ENCODE measurements around the gene NAT14. TPM values are rescaled to one million over a fixed set of nuclear protein-coding genes. Genes with fewer than 3 reads are reported as not detected.
A peak's percentile ranks its signal among the peaks of the same experiment; 100 is the strongest.

NAT14 gene
- polyA plus RNA-seq, 1 donor from 2014 or later, result 129 TPM

DNA sequence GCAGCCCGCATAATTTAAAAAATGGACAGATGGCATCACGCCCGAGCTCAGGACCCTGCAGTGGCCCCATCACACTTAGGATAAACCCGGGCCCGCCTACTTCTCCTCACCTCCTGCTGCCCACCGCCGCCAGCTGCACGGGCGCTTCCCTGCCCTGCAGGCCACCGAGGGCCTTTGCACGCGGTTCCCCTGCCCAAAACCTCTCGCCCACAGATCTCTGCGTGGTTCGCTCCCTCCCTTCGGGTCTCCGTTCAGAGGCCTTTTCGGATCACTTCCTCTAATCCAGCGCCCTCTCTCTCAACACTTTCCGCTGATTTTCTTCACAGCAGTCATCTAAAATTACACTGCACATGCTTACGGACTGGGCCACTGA, 43.7 kb upstream of the NAT14 start:
- Histone ChIP-seq H4K20me1 (ENCODE audit: insufficient read depth) (peaks cover 6% of the 10 kb centered on the region), H3K4me3 (ENCODE audit: low read length) (peak overlapping the region; percentile 12), H2AFZ (ENCODE audit: low read depth, low read length) (no peak overlapping the region), H3F3A (ENCODE audit: insufficient read depth, low read length, poor library complexity, severe bottlenecking) (no peaks in the 10 kb centered on the region), H3K9ac (ENCODE audit: low read length) (no peak overlapping the region), H3K9me2 (ENCODE audit: insufficient read depth, low read length) (no peaks in the 10 kb centered on the region), H3K4me2 (ENCODE audit: low read length) (no peak overlapping the region), H3K9me3 (ENCODE audit: low read length) (no peaks in the 10 kb centered on the region), H3K36me3 (ENCODE audit: insufficient read depth, low read length) (no peaks in the 10 kb centered on the region), H3K79me2 (replicated peaks; ENCODE audit: insufficient read depth, low read length) (no peaks in the 10 kb centered on the region), H3K27me3 (ENCODE audit: insufficient read depth, low read depth, low read length) (peaks cover 68% of the 10 kb centered on the region), H3K27ac (ENCODE audit: low read length) (no peak overlapping the region)
- TF ChIP-seq SMC3 (conservative IDR thresholded peaks at IDR 0.05; ENCODE audit: poor library complexity) (no peak), RAD21 (conservative IDR thresholded peaks at IDR 0.05) (no peak), EP300 (conservative IDR thresholded peaks at IDR 0.05; ENCODE audit: poor library complexity, severe bottlenecking) (no peak)
- TF ChIP-seq, protein P1, sequence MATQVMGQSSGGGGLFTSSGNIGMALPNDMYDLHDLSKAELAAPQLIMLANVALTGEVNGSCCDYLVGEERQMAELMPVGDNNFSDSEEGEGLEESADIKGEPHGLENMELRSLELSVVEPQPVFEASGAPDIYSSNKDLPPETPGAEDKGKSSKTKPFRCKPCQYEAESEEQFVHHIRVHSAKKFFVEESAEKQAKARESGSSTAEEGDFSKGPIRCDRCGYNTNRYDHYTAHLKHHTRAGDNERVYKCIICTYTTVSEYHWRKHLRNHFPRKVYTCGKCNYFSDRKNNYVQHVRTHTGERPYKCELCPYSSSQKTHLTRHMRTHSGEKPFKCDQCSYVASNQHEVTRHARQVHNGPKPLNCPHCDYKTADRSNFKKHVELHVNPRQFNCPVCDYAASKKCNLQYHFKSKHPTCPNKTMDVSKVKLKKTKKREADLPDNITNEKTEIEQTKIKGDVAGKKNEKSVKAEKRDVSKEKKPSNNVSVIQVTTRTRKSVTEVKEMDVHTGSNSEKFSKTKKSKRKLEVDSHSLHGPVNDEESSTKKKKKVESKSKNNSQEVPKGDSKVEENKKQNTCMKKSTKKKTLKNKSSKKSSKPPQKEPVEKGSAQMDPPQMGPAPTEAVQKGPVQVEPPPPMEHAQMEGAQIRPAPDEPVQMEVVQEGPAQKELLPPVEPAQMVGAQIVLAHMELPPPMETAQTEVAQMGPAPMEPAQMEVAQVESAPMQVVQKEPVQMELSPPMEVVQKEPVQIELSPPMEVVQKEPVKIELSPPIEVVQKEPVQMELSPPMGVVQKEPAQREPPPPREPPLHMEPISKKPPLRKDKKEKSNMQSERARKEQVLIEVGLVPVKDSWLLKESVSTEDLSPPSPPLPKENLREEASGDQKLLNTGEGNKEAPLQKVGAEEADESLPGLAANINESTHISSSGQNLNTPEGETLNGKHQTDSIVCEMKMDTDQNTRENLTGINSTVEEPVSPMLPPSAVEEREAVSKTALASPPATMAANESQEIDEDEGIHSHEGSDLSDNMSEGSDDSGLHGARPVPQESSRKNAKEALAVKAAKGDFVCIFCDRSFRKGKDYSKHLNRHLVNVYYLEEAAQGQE (IDR thresholded peaks at IDR 0.05; ENCODE audit: borderline replicate concordance), result no peak

DNA sequence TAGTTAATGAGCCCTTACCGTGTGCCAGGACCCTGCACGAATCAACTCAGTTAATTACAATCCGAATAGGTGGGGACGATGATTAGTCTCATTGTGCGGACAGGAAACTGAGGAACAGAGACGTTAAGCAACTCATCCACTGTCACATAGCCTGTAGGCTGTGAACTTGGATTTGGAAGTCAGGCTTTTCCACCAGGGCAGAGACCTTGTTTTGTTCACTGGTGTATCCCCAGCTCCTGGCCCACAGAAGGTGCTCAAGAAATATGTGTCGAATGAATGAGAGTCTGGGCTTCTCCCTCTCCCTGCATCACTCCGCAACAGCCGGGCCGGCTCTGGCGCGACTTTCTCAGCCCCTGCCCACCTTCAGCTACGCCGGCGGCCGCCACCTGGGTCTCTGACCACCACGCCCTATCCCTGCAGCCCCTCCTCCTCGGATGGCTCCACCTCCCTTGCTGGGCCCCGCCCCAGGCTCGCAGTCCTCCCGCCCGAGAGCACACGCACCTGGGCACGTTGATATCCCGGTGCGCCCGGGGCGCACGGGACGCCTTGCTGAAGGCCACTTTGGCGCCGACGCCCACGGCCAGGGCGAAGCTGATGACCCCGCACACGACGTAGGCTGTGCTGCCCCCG, 43.2 kb upstream of the NAT14 start:
- peaks cover 68% of the 10 kb centered on the region for H3K27me3 ChIP-seq (ENCODE audit: insufficient read depth, low read depth, low read length)
- no peaks in the 10 kb centered on the region for H3K9me2 ChIP-seq (ENCODE audit: insufficient read depth, low read length)
- no peaks in the 10 kb centered on the region for H3K36me3 ChIP-seq (ENCODE audit: insufficient read depth, low read length)
- H3K27ac ChIP-seq (ENCODE audit: low read length), result no peak overlapping the region
- peak overlapping the region; percentile 45 for H3K4me3 ChIP-seq (ENCODE audit: low read length)
- H3K9ac ChIP-seq (ENCODE audit: low read length), result no peak overlapping the region
- no peaks in the 10 kb centered on the region for H3K9me3 ChIP-seq (ENCODE audit: low read length)
- H4K20me1 ChIP-seq (ENCODE audit: insufficient read depth), result peaks cover 6% of the 10 kb centered on the region
- no peak overlapping the region for H3K4me2 ChIP-seq (ENCODE audit: low read length)
- TF ChIP-seq SMC3 (conservative IDR thresholded peaks at IDR 0.05; ENCODE audit: poor library complexity), result no peak
- TF ChIP-seq EZH2 (IDR thresholded peaks at IDR 0.05; ENCODE audit: borderline replicate concordance, insufficient read depth, low read length, poor library complexity, severe bottlenecking), result no peak
- no peak for TF ChIP-seq POLR2AphosphoS5 (IDR thresholded peaks at IDR 0.05)
- no peak overlapping the region for H2AFZ ChIP-seq (ENCODE audit: low read depth, low read length)
- no peaks in the 10 kb centered on the region for H3K79me2 ChIP-seq (replicated peaks; ENCODE audit: insufficient read depth, low read length)
- H3F3A ChIP-seq (ENCODE audit: insufficient read depth, low read length, poor library complexity, severe bottlenecking), result no peaks in the 10 kb centered on the region

DNA sequence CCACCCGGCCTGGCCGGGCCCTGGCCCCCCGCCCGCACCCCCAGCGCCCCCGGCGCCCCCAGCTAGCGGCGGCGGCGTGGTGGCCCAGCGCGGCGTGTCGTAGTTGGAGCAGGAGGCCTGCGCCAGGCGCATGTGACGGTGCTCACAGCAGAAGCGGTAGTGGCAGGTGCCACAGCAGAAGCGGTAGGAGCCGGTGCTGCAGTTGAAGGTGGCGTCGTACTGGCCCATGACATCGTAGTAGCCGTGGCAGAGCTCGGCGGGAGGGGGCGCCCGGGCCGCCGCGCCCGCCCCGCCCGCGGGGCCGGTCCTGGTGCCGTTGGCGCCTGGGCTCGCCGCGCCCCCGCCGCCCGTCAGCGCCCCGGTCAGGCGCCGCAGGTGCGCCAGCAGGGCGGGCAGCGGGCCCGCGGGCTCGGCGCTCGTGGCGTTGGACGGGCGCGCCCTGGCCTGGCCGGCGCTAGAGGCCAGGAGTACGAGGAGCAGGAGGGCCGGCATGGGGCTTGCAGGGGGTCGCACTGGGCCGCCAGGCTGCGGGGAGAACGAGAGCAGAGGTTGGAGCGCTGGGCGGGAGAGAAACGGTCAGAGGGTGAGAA, 42.5 kb upstream of the NAT14 start:
- H3K9me2 ChIP-seq (ENCODE audit: insufficient read depth, low read length), result no peaks in the 10 kb centered on the region
- peaks cover 68% of the 10 kb centered on the region for H3K27me3 ChIP-seq (ENCODE audit: insufficient read depth, low read depth, low read length)
- H3K4me3 ChIP-seq (ENCODE audit: low read length), result peak overlapping the region; percentile 60
- TF ChIP-seq EP300 (conservative IDR thresholded peaks at IDR 0.05; ENCODE audit: poor library complexity, severe bottlenecking), result no peak
- TF ChIP-seq POLR2AphosphoS5 (IDR thresholded peaks at IDR 0.05), result peak; percentile 28
- peak; percentile 11 for TF ChIP-seq TAF1 (IDR thresholded peaks at IDR 0.05; ENCODE audit: low read depth)
- H3K9me3 ChIP-seq (ENCODE audit: low read length), result no peaks in the 10 kb centered on the region
- no peaks in the 10 kb centered on the region for H3F3A ChIP-seq (ENCODE audit: insufficient read depth, low read length, poor library complexity, severe bottlenecking)
- no peaks in the 10 kb centered on the region for H3K36me3 ChIP-seq (ENCODE audit: insufficient read depth, low read length)
- H3K4me2 ChIP-seq (ENCODE audit: low read length), result no peak overlapping the region
- peak overlapping the region; percentile 55 for H3K9ac ChIP-seq (ENCODE audit: low read length)
- H3K79me2 ChIP-seq (replicated peaks; ENCODE audit: insufficient read depth, low read length), result no peaks in the 10 kb centered on the region
- peaks cover 6% of the 10 kb centered on the region for H4K20me1 ChIP-seq (ENCODE audit: insufficient read depth)
- no peak overlapping the region for H3K27ac ChIP-seq (ENCODE audit: low read length)
- H2AFZ ChIP-seq (ENCODE audit: low read depth, low read length), result no peak overlapping the region

Measured in neural cell (in vitro differentiated cells).